Cardiac muscle cell (in vitro differentiated cells and primary cell): ENCODE data around the gene CD274. TPM values are rescaled to one million over a fixed set of nuclear protein-coding genes. Genes with fewer than 3 reads are reported as not detected.

Source experiments
- DNase-seq, 2 donors: peaks; one replicate each; pipeline versions ENCODE4 v3.0.0 to v3.0.0-alpha.2; 2010 to 2017; ENCODE audit warnings: low read depth in 1 of 2, low spot score in 1 of 2
- H3K27ac ChIP-seq: fragments of 200-600 bp; sonication (generic); 2 replicates; pipeline ENCODE4 v1.5.1; 2016
- H3K27me3 ChIP-seq: fragments of 200-600 bp; sonication (generic); 2 replicates; pipeline ENCODE4 v1.6.0; 2016; ENCODE audit warnings: control low read depth
- H3K36me3 ChIP-seq: fragments of 200-600 bp; sonication (generic); 2 replicates; pipeline ENCODE4 v1.5.1; 2016; ENCODE audit warnings: control low read depth
- H3K4me1 ChIP-seq: fragments of 200-600 bp; sonication (generic); 2 replicates; pipeline ENCODE4 v1.8.1; 2017; ENCODE audit warnings: low read depth, mild to moderate bottlenecking, mixed run types
- H3K4me3 ChIP-seq: fragments of 200-600 bp; sonication (generic); 2 replicates; pipeline ENCODE4 v1.5.1; 2016; ENCODE audit warnings: mild to moderate bottlenecking
- H3K9me3 ChIP-seq: fragments of 200-600 bp; sonication (generic); 2 replicates; pipeline ENCODE4 v1.5.1; 2017; ENCODE audit warnings: low read depth, mild to moderate bottlenecking, control low read depth
- CTCF ChIP-seq: IDR thresholded peaks from 2 replicates; pipeline ENCODE4 v1.5.1; 2012; ENCODE audit warnings: low read depth, mild to moderate bottlenecking, low read length
- polyA plus RNA-seq: library from polyadenylated mRNA; unstranded; fragments of >200 nt; fragmentation: Nextera tagmentation; extraction: Ambion mirVana; gene quantifications from 2 replicates; pipeline ENCODE4 v1.2.1, GENCODE V29; 2016
- total RNA-seq: library from RNA; depleted of rRNA; stranded (reverse); fragments of >200 nt; gene quantifications from 2 replicates; pipeline ENCODE4 v1.2.3, GENCODE V29; 2016

Gene CD274
- total RNA-seq: 0.39 TPM in 1 of 2 replicates, not detected in the other
- 0.39 TPM in 1 of 2 replicates, not detected in the other for polyA plus RNA-seq

- Histone ChIP-seq H3K9me3 (no peaks in the 10 kb centered on the region), H3K4me3 (peak within 1 kb of the TSS; percentile 19), H3K27me3 (peaks cover 10% of the 10 kb centered on the region), H3K36me3 (no peaks in the 10 kb centered on the region), H3K27ac (no peak within 1 kb of the TSS), H3K4me1 (no peaks in the 10 kb centered on the region)
- peak; percentile 73 for TF ChIP-seq CTCF
- DNase-seq: peak; percentile 81 to 95
These were observed at the start of gene CD274 for GRCh38 chr9:5450359-5451091. TSS of gene CD274 (plus strand) at chr9:5450542. CDS start at chr9:5456114, 5,572 bp downstream.

DNA sequence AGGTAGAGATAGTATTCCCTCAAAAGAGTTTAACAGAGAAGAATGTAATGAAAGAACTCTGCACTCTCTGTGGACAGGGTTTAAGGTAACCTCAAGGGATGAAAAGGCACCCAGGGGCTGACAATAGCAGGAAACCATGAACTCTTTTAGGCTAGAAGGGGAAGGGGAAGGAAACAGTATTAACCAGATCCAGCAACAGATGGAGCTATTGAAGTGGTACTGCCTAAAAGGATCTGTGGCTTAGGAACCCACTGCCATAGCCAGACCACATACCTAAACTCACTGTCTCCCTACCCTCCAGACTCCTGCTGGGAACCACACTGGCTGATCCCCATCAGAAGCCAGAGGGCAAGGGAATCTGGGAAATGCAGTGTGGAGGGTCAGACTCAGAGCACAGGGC lies 48.1 kb upstream of the CD274 start:
- H3K36me3 ChIP-seq: no peaks in the 10 kb centered on the region
- TF ChIP-seq CTCF: no peak
- no peaks in the 10 kb centered on the region for H3K4me1 ChIP-seq
- no peaks in the 10 kb centered on the region for H3K27me3 ChIP-seq
- H3K9me3 ChIP-seq: no peaks in the 10 kb centered on the region
- no peak overlapping the region for H3K27ac ChIP-seq
- DNase-seq: no peak
- no peak overlapping the region for H3K4me3 ChIP-seq

DNA sequence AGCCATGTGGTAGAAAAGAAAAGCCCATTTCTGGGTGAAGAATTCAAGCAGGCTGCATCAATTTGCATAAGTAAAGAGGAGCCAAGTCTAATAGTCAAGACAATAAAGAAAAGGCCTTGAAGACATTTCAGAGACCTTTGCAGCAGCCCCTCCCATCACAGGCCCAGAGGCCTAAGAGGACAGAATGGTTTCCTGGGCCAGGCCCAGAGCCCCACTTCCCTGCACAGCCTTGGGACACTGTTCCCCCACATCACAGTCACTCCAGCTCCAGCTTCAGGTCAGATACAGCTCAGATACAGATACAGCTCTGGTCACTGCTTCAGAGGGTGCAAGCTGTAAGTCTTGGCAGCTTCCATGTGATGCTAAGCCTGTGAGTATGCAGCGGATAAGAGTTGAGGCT lies 41.7 kb upstream of the CD274 start:
- Histone ChIP-seq H3K27ac (no peak overlapping the region), H3K9me3 (no peaks in the 10 kb centered on the region), H3K36me3 (no peaks in the 10 kb centered on the region), H3K27me3 (no peaks in the 10 kb centered on the region), H3K4me1 (no peaks in the 10 kb centered on the region), H3K4me3 (no peak overlapping the region)
- TF ChIP-seq CTCF: no peak
- DNase-seq: no peak

DNA sequence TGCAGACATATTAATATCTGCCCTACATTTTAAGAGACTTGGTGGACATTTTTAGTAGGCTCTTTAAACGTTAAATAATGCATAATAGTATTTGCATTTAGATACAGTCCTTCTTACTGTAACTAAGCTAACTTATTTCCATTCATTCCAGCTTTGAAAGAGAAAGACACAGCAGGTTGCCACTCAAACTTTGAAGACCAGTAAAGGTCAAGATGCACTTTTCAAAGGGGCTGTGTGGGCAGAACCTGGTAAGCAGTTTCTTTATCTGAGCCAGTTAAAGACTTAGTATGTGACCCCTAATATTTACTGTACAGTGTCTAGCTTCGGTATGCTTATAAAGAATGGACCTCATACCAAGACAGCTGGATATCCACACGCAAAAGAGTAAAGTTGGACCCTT lies 33.4 kb upstream of the CD274 start:
- TF ChIP-seq CTCF: no peak
- DNase-seq: no peak
- Histone ChIP-seq H3K4me3 (no peak overlapping the region), H3K4me1 (no peaks in the 10 kb centered on the region), H3K9me3 (no peaks in the 10 kb centered on the region), H3K36me3 (no peaks in the 10 kb centered on the region), H3K27me3 (no peaks in the 10 kb centered on the region), H3K27ac (no peak overlapping the region)

DNA sequence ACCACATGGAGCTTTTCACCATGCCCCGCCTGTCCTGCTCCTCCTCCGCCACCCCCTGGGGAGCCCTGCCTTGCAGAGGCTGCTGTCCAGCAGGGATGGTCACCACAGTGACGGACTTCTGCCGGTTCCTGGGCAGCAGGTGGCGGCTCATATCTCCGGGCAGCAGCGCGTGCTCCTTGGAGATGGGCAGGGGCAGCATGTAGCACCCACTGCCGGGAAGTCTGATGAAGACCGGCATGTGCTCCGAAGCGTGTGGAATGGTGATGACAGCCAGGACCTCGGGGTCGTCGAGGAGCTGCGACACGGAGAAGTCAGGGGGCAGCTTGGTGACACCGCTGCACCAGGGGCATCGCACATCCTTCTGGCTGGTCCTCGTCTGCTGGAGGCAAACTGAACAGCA lies 31.9 kb upstream of the CD274 start:
- DNase-seq: no peak
- Histone ChIP-seq H3K27ac (no peak overlapping the region), H3K27me3 (no peaks in the 10 kb centered on the region), H3K4me3 (no peak overlapping the region), H3K36me3 (no peaks in the 10 kb centered on the region), H3K4me1 (no peaks in the 10 kb centered on the region), H3K9me3 (no peaks in the 10 kb centered on the region)
- no peak for TF ChIP-seq CTCF
